ENCODE data around the gene MSLN.

DNA sequence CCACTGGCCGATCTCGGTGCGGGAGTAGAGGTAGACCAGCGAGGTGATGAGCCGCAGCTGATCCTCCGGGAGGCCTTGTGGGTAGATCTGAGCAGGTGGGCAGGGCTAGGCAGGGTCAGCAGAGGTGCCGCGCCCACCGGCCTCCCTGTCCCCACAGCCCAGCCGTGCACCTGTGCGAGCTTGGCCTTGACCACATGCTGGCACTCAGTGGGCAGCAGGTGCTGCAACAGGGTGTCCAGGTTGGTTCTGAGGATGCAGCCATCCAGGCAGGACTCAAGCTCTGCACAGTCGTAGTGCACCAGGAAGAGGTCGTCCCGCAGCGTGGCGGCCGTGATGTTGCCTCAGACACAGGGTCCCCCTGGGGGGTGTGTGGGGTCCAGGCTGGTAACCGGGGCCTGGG lies 12.4 kb downstream of the MSLN start:
- TF ChIP-seq, protein P1, sequence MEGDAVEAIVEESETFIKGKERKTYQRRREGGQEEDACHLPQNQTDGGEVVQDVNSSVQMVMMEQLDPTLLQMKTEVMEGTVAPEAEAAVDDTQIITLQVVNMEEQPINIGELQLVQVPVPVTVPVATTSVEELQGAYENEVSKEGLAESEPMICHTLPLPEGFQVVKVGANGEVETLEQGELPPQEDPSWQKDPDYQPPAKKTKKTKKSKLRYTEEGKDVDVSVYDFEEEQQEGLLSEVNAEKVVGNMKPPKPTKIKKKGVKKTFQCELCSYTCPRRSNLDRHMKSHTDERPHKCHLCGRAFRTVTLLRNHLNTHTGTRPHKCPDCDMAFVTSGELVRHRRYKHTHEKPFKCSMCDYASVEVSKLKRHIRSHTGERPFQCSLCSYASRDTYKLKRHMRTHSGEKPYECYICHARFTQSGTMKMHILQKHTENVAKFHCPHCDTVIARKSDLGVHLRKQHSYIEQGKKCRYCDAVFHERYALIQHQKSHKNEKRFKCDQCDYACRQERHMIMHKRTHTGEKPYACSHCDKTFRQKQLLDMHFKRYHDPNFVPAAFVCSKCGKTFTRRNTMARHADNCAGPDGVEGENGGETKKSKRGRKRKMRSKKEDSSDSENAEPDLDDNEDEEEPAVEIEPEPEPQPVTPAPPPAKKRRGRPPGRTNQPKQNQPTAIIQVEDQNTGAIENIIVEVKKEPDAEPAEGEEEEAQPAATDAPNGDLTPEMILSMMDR (IDR thresholded peaks at IDR 0.05; ENCODE audit: insufficient read depth, low read length, poor library complexity, severe bottlenecking) = no peak
- TF ChIP-seq EZH2phosphoT487 (conservative IDR thresholded peaks at IDR 0.05; ENCODE audit: low read length) = no peak

All from SU-DHL-6 (cell line).